PFSK-1 (cell line): ENCODE measurements around the gene MCOLN1.

Source experiments
- REST ChIP-seq, 2 experiments: IDR thresholded peaks; 2 replicates each; pipeline versions ENCODE4 v1.6.1 to v1.8.0; 2011 to 2012; ENCODE audit warnings: low read depth in 2 of 2, low read length in 2 of 2, control low read depth in 1 of 2, inconsistent platforms in 1 of 2, mild to moderate bottlenecking in 1 of 2, moderate library complexity in 1 of 2; ENCODE audit not compliant: insufficient read depth in 1 of 2
- SIN3A ChIP-seq: IDR thresholded peaks from 2 replicates; pipeline ENCODE4 v1.6.1; 2012; ENCODE audit warnings: mild to moderate bottlenecking, low read length, moderate library complexity, borderline replicate concordance; ENCODE audit not compliant: insufficient read depth

- TF ChIP-seq REST (IDR thresholded peaks at IDR 0.05; ENCODE audit: insufficient read depth in 1 of 2, low read depth in 2 of 2, low read length in 2 of 2) (no peak), SIN3A (no peak)
Measured at GRCh38 chr19:7533281-7533885, 11.0 kb downstream of the MCOLN1 start.
